ENCODE results near the gene KCNJ9. TPM values are rescaled to one million over a fixed set of nuclear protein-coding genes. Genes with fewer than 3 reads are reported as not detected.

Gene KCNJ9
- total RNA-seq, 2 donors from 2014 or later, result 0.95 TPM; not detected in 1

DNA sequence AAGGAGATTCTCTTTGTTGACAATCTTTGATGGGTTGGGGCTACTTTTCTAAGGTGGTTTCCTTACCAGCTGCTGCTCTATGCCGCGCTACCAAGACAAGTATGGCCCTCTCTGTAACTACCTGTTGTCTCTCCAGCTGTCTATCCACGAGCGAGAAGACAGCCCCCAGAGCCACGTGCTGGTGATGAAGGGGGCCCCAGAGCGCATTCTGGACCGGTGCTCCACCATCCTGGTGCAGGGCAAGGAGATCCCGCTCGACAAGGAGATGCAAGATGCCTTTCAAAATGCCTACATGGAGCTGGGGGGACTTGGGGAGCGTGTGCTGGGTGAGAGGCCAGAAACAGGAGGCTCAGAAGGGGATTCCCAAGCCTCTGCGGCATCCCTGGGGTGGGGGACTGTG is 48.6 kb downstream of the KCNJ9 start:
- Histone ChIP-seq H3K4me1 (ENCODE audit: control insufficient read depth in 1 of 2, low read depth in 2 of 2) (peaks cover 31 to 69% of the 10 kb centered on the region in 2 donors), H3K4me3 (no peak overlapping the region), H3K27ac (peak overlapping the region; percentile 81 to 97), H3K27me3 (replicated peaks; ENCODE audit: insufficient read depth) (no peaks in the 10 kb centered on the region), H3K36me3 (peaks cover 75% of the 10 kb centered on the region), H3K9me3 (no peaks in the 10 kb centered on the region)
- ATAC-seq (ENCODE audit: insufficient number of reproducible peaks, low FRiP score, low read depth) (no peak), DNase-seq (ENCODE audit: low spot score) (no peak)
- TF ChIP-seq, protein P1, sequence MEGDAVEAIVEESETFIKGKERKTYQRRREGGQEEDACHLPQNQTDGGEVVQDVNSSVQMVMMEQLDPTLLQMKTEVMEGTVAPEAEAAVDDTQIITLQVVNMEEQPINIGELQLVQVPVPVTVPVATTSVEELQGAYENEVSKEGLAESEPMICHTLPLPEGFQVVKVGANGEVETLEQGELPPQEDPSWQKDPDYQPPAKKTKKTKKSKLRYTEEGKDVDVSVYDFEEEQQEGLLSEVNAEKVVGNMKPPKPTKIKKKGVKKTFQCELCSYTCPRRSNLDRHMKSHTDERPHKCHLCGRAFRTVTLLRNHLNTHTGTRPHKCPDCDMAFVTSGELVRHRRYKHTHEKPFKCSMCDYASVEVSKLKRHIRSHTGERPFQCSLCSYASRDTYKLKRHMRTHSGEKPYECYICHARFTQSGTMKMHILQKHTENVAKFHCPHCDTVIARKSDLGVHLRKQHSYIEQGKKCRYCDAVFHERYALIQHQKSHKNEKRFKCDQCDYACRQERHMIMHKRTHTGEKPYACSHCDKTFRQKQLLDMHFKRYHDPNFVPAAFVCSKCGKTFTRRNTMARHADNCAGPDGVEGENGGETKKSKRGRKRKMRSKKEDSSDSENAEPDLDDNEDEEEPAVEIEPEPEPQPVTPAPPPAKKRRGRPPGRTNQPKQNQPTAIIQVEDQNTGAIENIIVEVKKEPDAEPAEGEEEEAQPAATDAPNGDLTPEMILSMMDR (IDR thresholded peaks at IDR 0.05), result no peak

DNA sequence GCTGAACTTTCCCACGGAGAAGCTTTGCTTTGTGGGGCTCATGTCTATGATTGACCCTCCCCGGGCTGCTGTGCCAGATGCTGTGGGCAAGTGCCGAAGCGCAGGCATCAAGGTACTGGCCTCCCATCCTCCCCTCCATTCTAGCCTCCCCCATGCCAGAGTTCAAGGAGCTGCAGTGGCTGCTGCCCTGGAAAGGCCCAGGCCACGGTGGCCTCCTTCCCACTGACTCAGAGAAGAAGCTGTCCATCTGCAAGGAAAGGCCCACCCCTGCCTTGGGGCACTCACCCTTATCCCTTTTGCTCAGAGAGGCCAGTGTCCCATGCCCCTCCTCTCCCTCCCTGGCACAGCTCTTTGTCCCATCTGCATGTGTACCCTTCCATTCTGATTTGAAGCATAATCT is 49.1 kb downstream of the KCNJ9 start:
- TF ChIP-seq, protein P1 (IDR thresholded peaks at IDR 0.05), result no peak
- Histone ChIP-seq H3K4me1 (ENCODE audit: control insufficient read depth in 1 of 2, low read depth in 2 of 2) (peaks cover 25 to 64% of the 10 kb centered on the region in 2 donors), H3K36me3 (peaks cover 72% of the 10 kb centered on the region)

DNA sequence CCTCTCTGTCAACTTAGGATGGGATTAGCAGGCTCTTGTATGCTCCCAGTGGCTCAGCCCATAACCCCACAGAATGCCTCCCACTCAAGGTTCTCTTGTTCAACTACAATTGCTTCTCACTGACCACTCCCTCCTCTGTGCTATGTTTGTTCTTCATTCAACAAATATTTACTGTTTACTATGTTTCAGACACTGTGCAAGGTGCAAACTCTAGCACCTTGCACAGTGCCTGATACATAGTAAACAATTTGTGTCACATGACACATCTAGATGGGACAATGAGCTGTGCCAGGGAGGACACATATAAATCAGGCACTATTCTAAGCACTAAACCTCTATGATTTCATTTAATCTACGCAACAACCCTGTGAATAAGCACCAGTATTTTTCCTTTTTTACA is 49.6 kb downstream of the KCNJ9 start:
- H3K4me1 ChIP-seq (ENCODE audit: control insufficient read depth in 1 of 2, low read depth in 2 of 2), result peaks cover 22 to 60% of the 10 kb centered on the region in 2 donors
- TF ChIP-seq, protein P1 (IDR thresholded peaks at IDR 0.05), result no peak
- ATAC-seq (ENCODE audit: insufficient number of reproducible peaks, low FRiP score, low read depth) (no peak), DNase-seq (ENCODE audit: low spot score) (no peak)
- H3K36me3 ChIP-seq, result peaks cover 69% of the 10 kb centered on the region
- no peaks in the 10 kb centered on the region for H3K9me3 ChIP-seq
- H3K27ac ChIP-seq, result peak overlapping the region; percentile 81 to 97
- no peaks in the 10 kb centered on the region for H3K27me3 ChIP-seq (replicated peaks; ENCODE audit: insufficient read depth)
- H3K4me3 ChIP-seq, result no peak overlapping the region

More for the DNA sequence above, 49.1 kb downstream of the KCNJ9 start:
- peak overlapping the region; percentile 81 to 97 for H3K27ac ChIP-seq
- no peak for DNase-seq (ENCODE audit: low spot score)
- H3K4me3 ChIP-seq, result no peak overlapping the region
- no peaks in the 10 kb centered on the region for H3K9me3 ChIP-seq
- no peak for ATAC-seq (ENCODE audit: insufficient number of reproducible peaks, low FRiP score, low read depth)
- no peaks in the 10 kb centered on the region for H3K27me3 ChIP-seq (replicated peaks; ENCODE audit: insufficient read depth)

DNA sequence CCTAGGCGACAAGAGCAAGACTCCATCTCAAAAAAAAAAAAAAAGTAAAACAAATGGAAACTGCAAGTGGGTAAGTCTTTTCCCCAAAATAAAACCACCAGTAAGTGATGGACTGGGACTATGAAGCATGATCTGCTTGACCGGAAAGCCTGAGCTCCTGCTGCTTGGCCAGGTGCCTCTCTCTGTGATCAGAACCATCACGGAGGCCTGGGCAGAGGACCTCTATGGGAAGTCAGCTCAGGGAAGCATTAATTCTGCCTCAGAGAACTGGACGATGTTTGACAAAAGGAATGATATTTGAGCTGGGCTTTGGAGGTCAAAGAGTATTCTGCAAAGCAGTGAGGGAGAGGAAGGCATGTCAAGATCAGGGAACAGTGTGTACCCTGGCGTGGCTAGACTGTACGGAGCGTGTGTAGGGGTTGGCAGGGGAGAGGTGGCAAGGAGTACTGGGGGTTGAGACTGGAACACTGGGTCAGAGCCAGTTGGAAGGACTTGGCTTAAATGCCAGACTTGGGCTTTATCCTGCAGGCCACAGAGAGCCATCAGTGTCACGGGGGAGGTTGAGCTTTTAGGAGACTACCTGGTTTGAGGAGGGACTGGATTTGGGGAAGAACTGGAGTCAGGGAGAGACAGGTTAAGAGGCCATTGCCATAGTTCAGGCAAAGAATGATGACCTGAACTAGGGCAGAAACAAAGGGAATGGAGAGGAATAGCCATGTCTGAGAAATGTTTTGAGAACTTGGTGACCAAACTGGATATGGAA is 50.6 kb downstream of the KCNJ9 start:
- TF ChIP-seq, protein P1 (IDR thresholded peaks at IDR 0.05), result no peak
- no peaks in the 10 kb centered on the region for H3K9me3 ChIP-seq
- DNase-seq (ENCODE audit: low spot score) (peak; percentile 67), ATAC-seq (ENCODE audit: insufficient number of reproducible peaks, low FRiP score, low read depth) (peak; percentile 82)
- peaks cover 22 to 63% of the 10 kb centered on the region in 2 donors for H3K4me1 ChIP-seq (ENCODE audit: control insufficient read depth in 1 of 2, low read depth in 2 of 2)
- H3K27me3 ChIP-seq (replicated peaks; ENCODE audit: insufficient read depth), result no peaks in the 10 kb centered on the region
- peaks cover 71% of the 10 kb centered on the region for H3K36me3 ChIP-seq
- H3K27ac ChIP-seq, result peak overlapping the region; percentile 81 to 97
- H3K4me3 ChIP-seq, result no peak overlapping the region

DNA sequence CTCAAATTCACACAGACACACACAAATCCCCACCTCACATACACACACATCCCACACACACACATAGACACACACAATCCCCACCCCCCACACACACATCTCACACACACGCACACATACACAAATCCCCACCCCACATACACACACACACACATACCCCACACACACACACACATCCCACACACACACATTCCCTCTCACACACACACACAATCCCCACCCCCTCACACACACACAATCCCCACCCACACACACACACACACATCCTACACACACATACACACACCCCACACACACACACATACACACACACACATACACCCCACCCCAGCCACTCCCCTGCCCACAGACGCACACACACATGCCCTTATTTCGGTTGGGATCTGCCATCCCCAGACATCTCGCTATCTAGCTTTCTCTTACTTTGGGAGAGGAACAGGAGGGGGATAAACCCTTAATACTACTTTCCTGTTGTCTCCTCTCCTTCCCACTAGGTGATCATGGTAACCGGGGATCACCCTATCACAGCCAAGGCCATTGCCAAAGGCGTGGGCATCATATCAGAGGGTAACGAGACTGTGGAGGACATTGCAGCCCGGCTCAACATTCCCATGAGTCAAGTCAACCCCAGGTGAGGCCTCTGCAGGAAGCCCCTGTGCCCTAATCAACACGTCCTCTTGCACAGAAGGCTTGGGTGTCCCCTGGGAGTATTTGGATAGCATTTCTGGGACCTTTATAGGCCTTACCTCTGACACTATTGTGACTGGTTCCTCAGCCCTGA is 52.8 kb downstream of the KCNJ9 start:
- TF ChIP-seq, protein P1 (IDR thresholded peaks at IDR 0.05), result no peak
- H3K36me3 ChIP-seq, result peaks cover 63% of the 10 kb centered on the region
- no peak for DNase-seq (ENCODE audit: low spot score)
- H3K9me3 ChIP-seq, result no peaks in the 10 kb centered on the region
- ATAC-seq (ENCODE audit: insufficient number of reproducible peaks, low FRiP score, low read depth), result no peak
- H3K27ac ChIP-seq, result peak overlapping the region; percentile 81 to 97
- H3K27me3 ChIP-seq (replicated peaks; ENCODE audit: insufficient read depth), result no peaks in the 10 kb centered on the region
- H3K4me3 ChIP-seq, result no peak overlapping the region
- peaks cover 27 to 56% of the 10 kb centered on the region in 2 donors for H3K4me1 ChIP-seq (ENCODE audit: control insufficient read depth in 1 of 2, low read depth in 2 of 2)

Measured in thoracic aorta (tissue), 2 donors.